Stimulated activated naive CD8-positive, alpha-beta T cell treated with anti-CD3 and anti-CD28 coated beads, Interleukin-15, amount 100 ng/mL, for 72 hours (primary cell): ENCODE measurements around the gene PHACTR1.

Experiments used
- ATAC-seq: fragments of 150-1000 bp; cut with Tn5 transposase; 2 replicates; pipeline ENCODE4 v1.10.0; 2021; ENCODE audit warnings: mild to moderate bottlenecking, moderate library complexity
- DNase-seq, 2 donors: peaks; one replicate each; pipeline ENCODE4 v3.0.0; 2021 to 2022
- H3K27ac Mint-ChIP-seq, 2 donors: one replicate each; pipeline ENCODE4 v1.8.0; 2022; ENCODE audit warnings: mild to moderate bottlenecking in 2 of 2, mixed read lengths in 2 of 2, moderate library complexity in 2 of 2
- H3K27me3 Mint-ChIP-seq: one replicate; pipeline ENCODE4 v1.8.0; 2022; ENCODE audit warnings: mixed read lengths
- H3K4me1 Mint-ChIP-seq: one replicate; pipeline ENCODE4 v1.8.0; 2022; ENCODE audit warnings: mild to moderate bottlenecking, mixed read lengths
- H3K4me3 Mint-ChIP-seq, 2 donors: one replicate each; pipeline ENCODE4 v1.8.0; 2022; ENCODE audit warnings: mild to moderate bottlenecking in 2 of 2, mixed read lengths in 2 of 2, moderate library complexity in 1 of 2
- H3K9me3 Mint-ChIP-seq, 2 donors: one replicate each; pipeline ENCODE4 v1.8.0; 2022; ENCODE audit warnings: mixed read lengths in 2 of 2

Gene PHACTR1

GRCh38 chr6:12952318-12952717 lies 235.8 kb downstream of the PHACTR1 start:
- Mint-ChIP-seq H3K27me3 (peaks cover 33% of the 10 kb centered on the region), H3K9me3 (no peaks in the 10 kb centered on the region), H3K4me1 (peaks cover 10% of the 10 kb centered on the region), H3K27ac (no peak overlapping the region), H3K4me3 (no peak overlapping the region)
- ATAC-seq (no peak), DNase-seq (no peak)

GRCh38 chr6:12955956-12956355 lies 239.4 kb downstream of the PHACTR1 start:
- H3K27me3 Mint-ChIP-seq = peaks cover 48% of the 10 kb centered on the region
- H3K9me3 Mint-ChIP-seq = no peaks in the 10 kb centered on the region
- DNase-seq (no peak), ATAC-seq (no peak)
- H3K4me1 Mint-ChIP-seq = peaks cover 20% of the 10 kb centered on the region
- no peak overlapping the region for H3K27ac Mint-ChIP-seq
- H3K4me3 Mint-ChIP-seq = peak overlapping the region; percentile 89 to 93

GRCh38 chr6:12956991-12957320 lies 240.4 kb downstream of the PHACTR1 start:
- Mint-ChIP-seq H3K9me3 (no peaks in the 10 kb centered on the region), H3K4me1 (peaks cover 24% of the 10 kb centered on the region), H3K27ac (peak overlapping the region; percentile 30 to 76), H3K4me3 (peak overlapping the region; percentile 89 to 93), H3K27me3 (peaks cover 48% of the 10 kb centered on the region)
- ATAC-seq (no peak), DNase-seq (no peak)

GRCh38 chr6:12957321-12958051 lies 240.9 kb downstream of the PHACTR1 start:
- DNase-seq (peak; percentile 28 to 30), ATAC-seq (peak; percentile 84)
- Mint-ChIP-seq H3K4me3 (peak overlapping the region; percentile 89 to 93), H3K27ac (peak overlapping the region; percentile 30 to 76), H3K4me1 (peaks cover 26% of the 10 kb centered on the region), H3K27me3 (peaks cover 48% of the 10 kb centered on the region), H3K9me3 (no peaks in the 10 kb centered on the region)

- H3K27ac Mint-ChIP-seq = no peak overlapping the region
- peaks cover 47% of the 10 kb centered on the region for H3K27me3 Mint-ChIP-seq
- ATAC-seq (no peak), DNase-seq (no peak)
- no peaks in the 10 kb centered on the region for H3K9me3 Mint-ChIP-seq
- H3K4me3 Mint-ChIP-seq = peak overlapping the region; percentile 89 to 93
- H3K4me1 Mint-ChIP-seq = peaks cover 33% of the 10 kb centered on the region
Observed at GRCh38 chr6:12958052-12958706, 241.6 kb downstream of the PHACTR1 start.

GRCh38 chr6:12961761-12962160 lies 245.2 kb downstream of the PHACTR1 start:
- Mint-ChIP-seq H3K27ac (no peak overlapping the region), H3K27me3 (peaks cover 35% of the 10 kb centered on the region), H3K4me3 (no peak overlapping the region), H3K4me1 (peaks cover 28% of the 10 kb centered on the region), H3K9me3 (no peaks in the 10 kb centered on the region)
- no peak for DNase-seq
- ATAC-seq = peak; percentile 34

- H3K4me3 Mint-ChIP-seq = no peak overlapping the region
- H3K4me1 Mint-ChIP-seq = peaks cover 24% of the 10 kb centered on the region
- ATAC-seq = no peak
- H3K9me3 Mint-ChIP-seq = no peaks in the 10 kb centered on the region
- DNase-seq = no peak
- no peak overlapping the region for H3K27ac Mint-ChIP-seq
- peaks cover 27% of the 10 kb centered on the region for H3K27me3 Mint-ChIP-seq
Observed at GRCh38 chr6:12962529-12962928, 246.0 kb downstream of the PHACTR1 start.

GRCh38 chr6:12962987-12963386 lies 246.4 kb downstream of the PHACTR1 start:
- ATAC-seq (peak; percentile 59), DNase-seq (no peak)
- peak overlapping the region; percentile 12 to 30 for H3K4me3 Mint-ChIP-seq

GRCh38 chr6:12963567-12963966 lies 247.0 kb downstream of the PHACTR1 start:
- H3K27me3 Mint-ChIP-seq = peaks cover 17% of the 10 kb centered on the region
- no peak overlapping the region for H3K27ac Mint-ChIP-seq
- ATAC-seq (no peak), DNase-seq (no peak)
- no peak overlapping the region for H3K4me3 Mint-ChIP-seq
- H3K9me3 Mint-ChIP-seq = no peaks in the 10 kb centered on the region
- H3K4me1 Mint-ChIP-seq = peaks cover 15% of the 10 kb centered on the region

More at GRCh38 chr6:12962987-12963386, 246.4 kb downstream of the PHACTR1 start:
- Mint-ChIP-seq H3K27ac (no peak overlapping the region), H3K27me3 (peaks cover 23% of the 10 kb centered on the region), H3K9me3 (no peaks in the 10 kb centered on the region), H3K4me1 (peaks cover 19% of the 10 kb centered on the region)

GRCh38 chr6:12967686-12968085 lies 251.1 kb downstream of the PHACTR1 start:
- ATAC-seq = no peak
- no peak for DNase-seq
- peaks cover 8% of the 10 kb centered on the region for H3K4me1 Mint-ChIP-seq
- H3K9me3 Mint-ChIP-seq = no peaks in the 10 kb centered on the region
- no peak overlapping the region for H3K4me3 Mint-ChIP-seq
- H3K27ac Mint-ChIP-seq = no peak overlapping the region
- H3K27me3 Mint-ChIP-seq = peaks cover 15% of the 10 kb centered on the region

GRCh38 chr6:12968290-12968689 lies 251.7 kb downstream of the PHACTR1 start:
- ATAC-seq (no peak), DNase-seq (no peak)
- Mint-ChIP-seq H3K4me1 (peaks cover 2% of the 10 kb centered on the region), H3K9me3 (no peaks in the 10 kb centered on the region), H3K4me3 (no peak overlapping the region), H3K27me3 (peaks cover 15% of the 10 kb centered on the region), H3K27ac (no peak overlapping the region)

GRCh38 chr6:12968839-12969558 lies 252.4 kb downstream of the PHACTR1 start:
- Mint-ChIP-seq H3K4me1 (no peaks in the 10 kb centered on the region), H3K4me3 (no peak overlapping the region), H3K9me3 (no peaks in the 10 kb centered on the region), H3K27me3 (peaks cover 21% of the 10 kb centered on the region), H3K27ac (no peak overlapping the region)
- ATAC-seq (no peak), DNase-seq (no peak)

GRCh38 chr6:12969966-12970365 lies 253.4 kb downstream of the PHACTR1 start:
- Mint-ChIP-seq H3K4me3 (no peak overlapping the region), H3K4me1 (no peaks in the 10 kb centered on the region), H3K27me3 (peaks cover 31% of the 10 kb centered on the region), H3K9me3 (no peaks in the 10 kb centered on the region), H3K27ac (no peak overlapping the region)
- ATAC-seq (no peak), DNase-seq (no peak)

- ATAC-seq (no peak), DNase-seq (no peak)
- Mint-ChIP-seq H3K27ac (no peak overlapping the region), H3K27me3 (peaks cover 15% of the 10 kb centered on the region), H3K9me3 (no peaks in the 10 kb centered on the region), H3K4me1 (no peaks in the 10 kb centered on the region), H3K4me3 (no peak overlapping the region)
Observed at GRCh38 chr6:12973386-12973785, 256.8 kb downstream of the PHACTR1 start.

GRCh38 chr6:12974551-12974950 lies 258.0 kb downstream of the PHACTR1 start:
- DNase-seq (no peak), ATAC-seq (no peak)
- H3K27me3 Mint-ChIP-seq = peaks cover 15% of the 10 kb centered on the region
- no peaks in the 10 kb centered on the region for H3K9me3 Mint-ChIP-seq
- H3K4me3 Mint-ChIP-seq = no peak overlapping the region
- H3K27ac Mint-ChIP-seq = no peak overlapping the region
- H3K4me1 Mint-ChIP-seq = no peaks in the 10 kb centered on the region

- H3K9me3 Mint-ChIP-seq = no peaks in the 10 kb centered on the region
- DNase-seq (no peak), ATAC-seq (no peak)
- no peak overlapping the region for H3K4me3 Mint-ChIP-seq
- H3K27me3 Mint-ChIP-seq = peaks cover 15% of the 10 kb centered on the region
- no peaks in the 10 kb centered on the region for H3K4me1 Mint-ChIP-seq
- H3K27ac Mint-ChIP-seq = no peak overlapping the region
Observed at GRCh38 chr6:12976366-12976765, 259.8 kb downstream of the PHACTR1 start.
